Caco-2 (cell line): ENCODE measurements around the gene KIF13A. TPM values are rescaled to one million over a fixed set of nuclear protein-coding genes. Genes with fewer than 3 reads are reported as not detected.

ENCODE experiments used
- BruUV-seq: library from RNA; stranded (reverse); fragments of 400-500 nt; replicated peaks from 2 replicates; lab custom pipeline; 2021; lab: Mats Ljungman, UMichigan
- CTCF ChIA-PET: fragments of 300-600 bp; sonication (Branson Sonifier 250); formaldehyde crosslinking; loops from one replicate; lab custom pipeline; 2022; ENCODE audit warnings: antibody characterized with exemption; lab: Charles Lee
- POLR2A ChIA-PET: fragments of 300-600 bp; sonication (Branson Sonifier 250); formaldehyde crosslinking; loops from one replicate; lab custom pipeline; 2022; ENCODE audit warnings: antibody characterized with exemption; lab: Charles Lee
- DNase-seq, 2 experiments: peaks; one replicate each; pipeline versions ENCODE4 v3.0.0 to v3.0.0-alpha.2; 2020 to 2022
- H3K27me3 ChIP-seq: replicated peaks from 2 replicates; pipeline ENCODE4 v1.6.0; 2011; ENCODE audit warnings: low read length; ENCODE audit not compliant: control insufficient read depth, insufficient read depth
- H3K36me3 ChIP-seq: 2 replicates; pipeline ENCODE4 v1.5.1; 2011; ENCODE audit warnings: low read length; ENCODE audit not compliant: control insufficient read depth, insufficient read depth
- H3K4me1 ChIP-seq: fragments of 250-450 bp; sonication (Bioruptor Pico); 2 replicates; pipeline ENCODE4 v1.5.1; 2020; ENCODE audit warnings: mild to moderate bottlenecking
- H3K4me3 ChIP-seq: 2 replicates; pipeline ENCODE4 v1.5.1; 2011; ENCODE audit warnings: low read depth, mild to moderate bottlenecking, control low read depth, low read length
- H3K9me3 ChIP-seq: fragments of 250-450 bp; sonication (Bioruptor Pico); 2 replicates; pipeline ENCODE4 v1.5.1; 2020; ENCODE audit warnings: mild to moderate bottlenecking, moderate library complexity
- H3K27ac Mint-ChIP-seq: one replicate; pipeline ENCODE4 v1.8.0; 2022; ENCODE audit warnings: mixed read lengths; ENCODE audit not compliant: unreplicated experiment
- H3K27me3 Mint-ChIP-seq: one replicate; pipeline ENCODE4 v1.8.0; 2022; ENCODE audit warnings: mixed read lengths; ENCODE audit not compliant: insufficient read depth, unreplicated experiment
- H3K36me3 Mint-ChIP-seq: one replicate; pipeline ENCODE4 v1.8.0; 2022; ENCODE audit warnings: mild to moderate bottlenecking, mixed read lengths; ENCODE audit not compliant: insufficient read depth, unreplicated experiment
- H3K4me1 Mint-ChIP-seq: one replicate; pipeline ENCODE4 v1.8.0; 2022; ENCODE audit warnings: low read depth, mixed read lengths; ENCODE audit not compliant: unreplicated experiment
- H3K4me3 Mint-ChIP-seq: one replicate; pipeline ENCODE4 v1.8.0; 2022; ENCODE audit warnings: mild to moderate bottlenecking, moderate library complexity, mixed read lengths; ENCODE audit not compliant: unreplicated experiment
- H3K9me3 Mint-ChIP-seq: one replicate; pipeline ENCODE4 v1.8.0; 2022; ENCODE audit warnings: mixed read lengths; ENCODE audit not compliant: unreplicated experiment
- intact Hi-C: fragments of 100-400 bp; cut with micrococcal nuclease; formaldehyde crosslinking; loops from one replicate; pipeline ENCODE4 v1.10.0; 2022; ENCODE audit not compliant: unreplicated experiment
- total RNA-seq: library from RNA; stranded (reverse); gene quantifications from 2 replicates; pipeline ENCODE4 v1.2.3, GENCODE V29; 2022
- TF ChIP-seq, protein P1 (sequence below), 2 experiments: fragments of 200-600 bp in 1 of 2; IDR thresholded peaks; 1 replicate in 1 of 2; 2 replicates in 1 of 2; pipeline versions ENCODE4 v1.5.1 to v1.8.0; 2011 to 2022; ENCODE audit warnings: antibody characterized with exemption in 1 of 2, control low read depth in 1 of 2, inconsistent platforms in 1 of 2, low read depth in 1 of 2, low read length in 1 of 2, mild to moderate bottlenecking in 1 of 2, moderate library complexity in 1 of 2; ENCODE audit not compliant: insufficient read depth in 1 of 2, severe bottlenecking in 1 of 2, unreplicated experiment in 1 of 2

Gene KIF13A
- total RNA-seq, 1 experiment from 2014 or later, result 13.8 TPM

DNA sequence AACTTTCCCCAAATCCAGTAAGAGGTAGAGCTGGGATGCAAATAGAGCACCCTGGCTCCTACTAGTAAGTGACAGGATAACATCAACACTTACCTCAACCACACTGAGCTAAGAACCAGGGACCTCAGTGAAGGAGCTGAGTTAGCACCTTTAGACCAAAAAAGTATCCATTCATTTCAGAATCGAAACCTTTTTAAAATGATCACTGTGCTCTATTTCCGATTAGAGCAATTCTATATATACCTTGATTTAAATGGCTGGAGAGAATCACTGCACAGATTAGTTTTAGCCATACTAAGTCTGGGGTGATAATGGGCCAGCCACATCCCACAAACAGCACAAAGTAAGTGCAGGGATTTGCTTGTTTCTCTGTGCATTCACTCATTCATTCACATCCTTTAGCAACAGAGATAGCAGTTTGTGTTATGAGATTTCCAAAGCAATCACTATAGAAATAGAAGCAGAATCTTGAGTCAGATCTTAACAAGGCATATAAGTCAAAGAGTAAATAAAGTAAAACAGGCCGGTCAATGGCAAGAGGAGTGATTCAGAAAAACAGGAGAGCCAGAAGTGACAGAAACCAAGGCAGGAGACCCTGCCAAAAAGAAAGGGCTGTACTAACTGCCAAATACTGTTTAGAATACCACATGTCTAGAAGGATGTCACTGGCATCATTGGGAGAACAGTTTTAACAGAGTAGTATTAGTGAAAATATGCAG is 136.3 kb downstream of the KIF13A start:
- Mint-ChIP-seq H3K27me3 (no peaks in the 10 kb centered on the region), H3K4me3 (no peak overlapping the region), H3K9me3 (no peaks in the 10 kb centered on the region), H3K27ac (peak overlapping the region; percentile 26), H3K4me1 (peaks cover 13% of the 10 kb centered on the region), H3K36me3 (peaks cover 6% of the 10 kb centered on the region)
- H3K4me3 ChIP-seq, result no peak overlapping the region
- BruUV-seq, result no TSS peak
- H3K9me3 ChIP-seq, result no peaks in the 10 kb centered on the region
- TF ChIP-seq, protein P1, sequence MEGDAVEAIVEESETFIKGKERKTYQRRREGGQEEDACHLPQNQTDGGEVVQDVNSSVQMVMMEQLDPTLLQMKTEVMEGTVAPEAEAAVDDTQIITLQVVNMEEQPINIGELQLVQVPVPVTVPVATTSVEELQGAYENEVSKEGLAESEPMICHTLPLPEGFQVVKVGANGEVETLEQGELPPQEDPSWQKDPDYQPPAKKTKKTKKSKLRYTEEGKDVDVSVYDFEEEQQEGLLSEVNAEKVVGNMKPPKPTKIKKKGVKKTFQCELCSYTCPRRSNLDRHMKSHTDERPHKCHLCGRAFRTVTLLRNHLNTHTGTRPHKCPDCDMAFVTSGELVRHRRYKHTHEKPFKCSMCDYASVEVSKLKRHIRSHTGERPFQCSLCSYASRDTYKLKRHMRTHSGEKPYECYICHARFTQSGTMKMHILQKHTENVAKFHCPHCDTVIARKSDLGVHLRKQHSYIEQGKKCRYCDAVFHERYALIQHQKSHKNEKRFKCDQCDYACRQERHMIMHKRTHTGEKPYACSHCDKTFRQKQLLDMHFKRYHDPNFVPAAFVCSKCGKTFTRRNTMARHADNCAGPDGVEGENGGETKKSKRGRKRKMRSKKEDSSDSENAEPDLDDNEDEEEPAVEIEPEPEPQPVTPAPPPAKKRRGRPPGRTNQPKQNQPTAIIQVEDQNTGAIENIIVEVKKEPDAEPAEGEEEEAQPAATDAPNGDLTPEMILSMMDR (IDR thresholded peaks at IDR 0.05; ENCODE audit: insufficient read depth in 1 of 2, low read depth in 1 of 2, low read length in 1 of 2, severe bottlenecking in 1 of 2, unreplicated experiment in 1 of 2), result no peak
- POLR2A ChIA-PET, result no interaction called here
- peaks cover 2% of the 10 kb centered on the region for H3K36me3 ChIP-seq
- no peak for DNase-seq
- peaks cover 13% of the 10 kb centered on the region; the same call in 1 of the 2 replicates for H3K4me1 ChIP-seq
- H3K27me3 ChIP-seq, result no peaks in the 10 kb centered on the region
- intact Hi-C loops, result no loop called here
- CTCF ChIA-PET, result no interaction called here

- ChIA-PET POLR2A (no interaction called here), CTCF (no interaction called here)
- Mint-ChIP-seq H3K9me3 (no peaks in the 10 kb centered on the region), H3K27me3 (no peaks in the 10 kb centered on the region), H3K4me1 (peaks cover 13% of the 10 kb centered on the region), H3K4me3 (no peak overlapping the region), H3K27ac (no peak overlapping the region), H3K36me3 (peaks cover 6% of the 10 kb centered on the region)
- Histone ChIP-seq H3K9me3 (no peaks in the 10 kb centered on the region), H3K36me3 (peaks cover 2% of the 10 kb centered on the region), H3K4me3 (no peak overlapping the region), H3K27me3 (no peaks in the 10 kb centered on the region), H3K4me1 (peaks cover 13% of the 10 kb centered on the region; the same call in 1 of the 2 replicates)
- TF ChIP-seq, protein P1 (IDR thresholded peaks at IDR 0.05; ENCODE audit: insufficient read depth in 1 of 2, low read depth in 1 of 2, low read length in 1 of 2, severe bottlenecking in 1 of 2, unreplicated experiment in 1 of 2), result no peak
- intact Hi-C loops, result no loop called here
- no TSS peak for BruUV-seq
- no peak for DNase-seq
These were observed 137.2 kb downstream of the KIF13A start for GRCh38 chr6:17850281-17850680.

DNA sequence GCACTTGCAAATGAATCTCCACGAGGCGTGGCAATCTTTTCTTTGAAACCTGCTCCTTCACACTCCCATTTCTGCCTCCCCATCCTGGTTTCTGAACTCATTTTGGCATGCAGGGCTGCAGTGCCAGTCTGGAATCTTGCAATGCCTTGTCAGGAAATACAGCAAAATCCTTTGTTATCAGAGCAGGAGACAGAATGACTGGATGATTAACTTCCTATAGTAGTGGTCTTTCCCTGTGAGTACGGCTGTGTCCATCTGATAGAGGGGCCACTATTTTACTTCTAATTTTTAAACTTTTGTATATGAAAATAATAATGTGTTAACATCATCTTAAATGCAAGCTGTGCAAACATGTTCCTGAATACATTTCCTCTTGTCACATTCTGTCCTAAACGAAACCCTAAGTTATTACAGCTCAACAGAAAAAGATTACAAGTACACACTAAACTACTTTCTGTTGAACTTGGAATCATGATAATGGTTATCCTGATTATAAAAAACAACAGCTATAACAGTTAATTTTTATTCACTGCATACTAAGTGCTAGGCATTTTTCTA is 140.2 kb downstream of the KIF13A start:
- no peaks in the 10 kb centered on the region for H3K9me3 ChIP-seq
- H3K27me3 Mint-ChIP-seq, result no peaks in the 10 kb centered on the region
- POLR2A ChIA-PET, result no interaction called here
- H3K4me3 ChIP-seq, result no peak overlapping the region
- H3K36me3 ChIP-seq, result peaks cover 2% of the 10 kb centered on the region
- intact Hi-C loops, result no loop called here
- BruUV-seq, result no TSS peak
- TF ChIP-seq, protein P1 (IDR thresholded peaks at IDR 0.05; ENCODE audit: insufficient read depth in 1 of 2, low read depth in 1 of 2, low read length in 1 of 2, severe bottlenecking in 1 of 2, unreplicated experiment in 1 of 2), result no peak
- peaks cover 12% of the 10 kb centered on the region; the same call in 1 of the 2 replicates for H3K4me1 ChIP-seq
- H3K27ac Mint-ChIP-seq, result no peak overlapping the region
- CTCF ChIA-PET, result no interaction called here
- H3K4me1 Mint-ChIP-seq, result peaks cover 13% of the 10 kb centered on the region
- no peaks in the 10 kb centered on the region for H3K9me3 Mint-ChIP-seq
- no peak for DNase-seq
- peaks cover 6% of the 10 kb centered on the region for H3K36me3 Mint-ChIP-seq
- H3K27me3 ChIP-seq, result no peaks in the 10 kb centered on the region
- no peak overlapping the region for H3K4me3 Mint-ChIP-seq
